Measurements from ENCODE around the gene RASA3. TPM values are rescaled to one million over a fixed set of nuclear protein-coding genes. Genes with fewer than 3 reads are reported as not detected.

Gene RASA3
- total and polyA plus RNA-seq, 9 of the 15 experiments (the other 6 are each of a cell fraction or from before 2014, with no cell fraction given): 0.72 to 25.3 (median 14.4) TPM

DNA sequence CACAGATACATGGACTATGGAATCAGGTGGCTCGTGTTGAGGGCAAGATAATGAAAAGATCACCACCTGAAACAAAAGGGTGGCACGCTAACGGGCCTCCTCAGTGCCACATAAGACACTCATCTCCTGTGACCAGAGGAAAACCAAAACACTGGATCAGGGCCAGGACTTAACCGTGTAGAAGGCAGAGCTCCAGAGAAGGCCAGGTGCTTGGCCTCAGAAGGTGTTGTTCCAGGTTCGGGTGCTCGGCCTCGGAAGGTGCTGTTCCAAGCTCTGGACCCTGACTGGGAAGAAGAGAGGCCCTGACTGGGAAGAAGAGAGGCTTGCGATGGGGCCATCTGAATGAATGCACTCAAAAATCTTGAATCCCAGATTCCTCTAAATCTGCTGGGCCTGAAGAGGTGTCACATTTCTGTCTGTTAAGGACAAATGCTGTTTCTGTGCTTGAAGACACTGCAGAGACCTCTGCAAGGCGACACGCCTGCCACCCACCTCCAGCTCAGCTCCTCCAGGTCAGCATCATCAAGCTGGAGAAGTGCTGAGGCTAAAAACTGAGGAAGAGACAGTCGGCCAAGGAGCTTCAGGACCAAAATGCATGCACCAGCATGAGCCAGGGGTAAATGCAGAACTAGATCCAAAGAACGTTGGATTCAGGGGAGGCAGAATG is 2.7 kb upstream of the RASA3 start:
- no peaks in the 10 kb centered on the region for H4K20me1 ChIP-seq (replicated peaks; ENCODE audit: control insufficient read depth, insufficient read depth, low read length)
- no peak overlapping the region for H3K4me3 ChIP-seq
- ChIA-PET CTCF (ENCODE audit: low intra/inter-chr PET ratio) (no interaction called here), POLR2A (interaction anchor here (0.6 kb wide), 1 partner anchor 10 kb away, joined by 3 read pairs; no protein-coding TSS in a partner anchor)
- H3K4me1 ChIP-seq (replicated peaks in 1 of 2; ENCODE audit: control insufficient read depth in 2 of 2, insufficient read depth in 2 of 2, low read length in 2 of 2): peaks cover 6 to 42% of the 10 kb centered on the region in 2 experiments; a peak in 4 of 5 replicates
- no peaks in the 10 kb centered on the region for H3K9me1 ChIP-seq (ENCODE audit: control insufficient read depth, insufficient read depth, low read length)
- H3K4me2 ChIP-seq (ENCODE audit: insufficient read depth, low read length): no peak overlapping the region
- FAIRE-seq (no peak), DNase-seq (ENCODE audit: extremely low read depth in 1 of 4, low spot score in 3 of 4) (no peak), ATAC-seq (no peak)
- WGBS (ENCODE audit: insufficient coverage, low coverage, missing lambda C conversion rate): 51% methylated on average over 8 of the region's 12 CpGs
- intact Hi-C loops (cut with micrococcal nuclease) (no loop called here), in situ Hi-C loops (cut with MboI) (no loop called here)
- BruUV-seq (replicated peaks): no TSS peak
- H3K9me3 ChIP-seq (replicated peaks; ENCODE audit: control insufficient read depth, insufficient read depth, low read depth, low read length): no peaks in the 10 kb centered on the region
- H3K27ac ChIP-seq (ENCODE audit: extremely low read depth, low read depth, low read length): no peak overlapping the region
- H2AFZ ChIP-seq (ENCODE audit: low read depth, low read length): no peak overlapping the region
- no peak overlapping the region for H3K9ac ChIP-seq (ENCODE audit: insufficient read depth in 1 of 2, low read depth in 2 of 2, low read length in 2 of 2)
- no peaks in the 10 kb centered on the region for H3K27me3 ChIP-seq (ENCODE audit: control insufficient read depth in 2 of 2, insufficient read depth in 2 of 2, low read length in 2 of 2)
- H3K79me2 ChIP-seq (ENCODE audit: control insufficient read depth, insufficient read depth, low read length): peaks cover 21% of the 10 kb centered on the region
- H3K36me3 ChIP-seq (ENCODE audit: control insufficient read depth, insufficient read depth, low read length): no peaks in the 10 kb centered on the region
- no peak for TF ChIP-seq SMAD4 (CRISPR knock-in tag; conservative IDR thresholded peaks at IDR 0.05)
- TF ChIP-seq HDAC6 (IDR thresholded peaks at IDR 0.05; ENCODE audit: low read depth, low read length): no peak
- no peak for TF ChIP-seq FOS (IDR thresholded peaks at IDR 0.05; ENCODE audit: extremely low read depth, insufficient read length)
- TF ChIP-seq, protein P1, sequence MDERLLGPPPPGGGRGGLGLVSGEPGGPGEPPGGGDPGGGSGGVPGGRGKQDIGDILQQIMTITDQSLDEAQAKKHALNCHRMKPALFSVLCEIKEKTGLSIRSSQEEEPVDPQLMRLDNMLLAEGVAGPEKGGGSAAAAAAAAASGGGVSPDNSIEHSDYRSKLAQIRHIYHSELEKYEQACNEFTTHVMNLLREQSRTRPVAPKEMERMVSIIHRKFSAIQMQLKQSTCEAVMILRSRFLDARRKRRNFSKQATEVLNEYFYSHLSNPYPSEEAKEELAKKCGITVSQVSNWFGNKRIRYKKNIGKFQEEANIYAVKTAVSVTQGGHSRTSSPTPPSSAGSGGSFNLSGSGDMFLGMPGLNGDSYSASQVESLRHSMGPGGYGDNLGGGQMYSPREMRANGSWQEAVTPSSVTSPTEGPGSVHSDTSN (CRISPR knock-in tag; IDR thresholded peaks at IDR 0.05; ENCODE audit: low read depth): no peak
- TF ChIP-seq, protein P1 (tag; conservative IDR thresholded peaks at IDR 0.05; ENCODE audit: low read depth): no peak
- no peak for TF ChIP-seq POLR2A (conservative IDR thresholded peaks at IDR 0.05)
- TF ChIP-seq, protein P2, sequence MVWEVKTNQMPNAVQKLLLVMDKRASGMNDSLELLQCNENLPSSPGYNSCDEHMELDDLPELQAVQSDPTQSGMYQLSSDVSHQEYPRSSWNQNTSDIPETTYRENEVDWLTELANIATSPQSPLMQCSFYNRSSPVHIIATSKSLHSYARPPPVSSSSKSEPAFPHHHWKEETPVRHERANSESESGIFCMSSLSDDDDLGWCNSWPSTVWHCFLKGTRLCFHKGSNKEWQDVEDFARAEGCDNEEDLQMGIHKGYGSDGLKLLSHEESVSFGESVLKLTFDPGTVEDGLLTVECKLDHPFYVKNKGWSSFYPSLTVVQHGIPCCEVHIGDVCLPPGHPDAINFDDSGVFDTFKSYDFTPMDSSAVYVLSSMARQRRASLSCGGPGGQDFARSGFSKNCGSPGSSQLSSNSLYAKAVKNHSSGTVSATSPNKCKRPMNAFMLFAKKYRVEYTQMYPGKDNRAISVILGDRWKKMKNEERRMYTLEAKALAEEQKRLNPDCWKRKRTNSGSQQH (CRISPR knock-in tag; IDR thresholded peaks at IDR 0.05): no peak
- no peak for TF ChIP-seq HMG20A (CRISPR knock-in tag; conservative IDR thresholded peaks at IDR 0.05)
- TF ChIP-seq CBFB (CRISPR knock-in tag; IDR thresholded peaks at IDR 0.05): no peak
- TF ChIP-seq ZNF699 (CRISPR knock-in tag; IDR thresholded peaks at IDR 0.05; ENCODE audit: insufficient replicate concordance): no peak
- TF ChIP-seq, protein P3, sequence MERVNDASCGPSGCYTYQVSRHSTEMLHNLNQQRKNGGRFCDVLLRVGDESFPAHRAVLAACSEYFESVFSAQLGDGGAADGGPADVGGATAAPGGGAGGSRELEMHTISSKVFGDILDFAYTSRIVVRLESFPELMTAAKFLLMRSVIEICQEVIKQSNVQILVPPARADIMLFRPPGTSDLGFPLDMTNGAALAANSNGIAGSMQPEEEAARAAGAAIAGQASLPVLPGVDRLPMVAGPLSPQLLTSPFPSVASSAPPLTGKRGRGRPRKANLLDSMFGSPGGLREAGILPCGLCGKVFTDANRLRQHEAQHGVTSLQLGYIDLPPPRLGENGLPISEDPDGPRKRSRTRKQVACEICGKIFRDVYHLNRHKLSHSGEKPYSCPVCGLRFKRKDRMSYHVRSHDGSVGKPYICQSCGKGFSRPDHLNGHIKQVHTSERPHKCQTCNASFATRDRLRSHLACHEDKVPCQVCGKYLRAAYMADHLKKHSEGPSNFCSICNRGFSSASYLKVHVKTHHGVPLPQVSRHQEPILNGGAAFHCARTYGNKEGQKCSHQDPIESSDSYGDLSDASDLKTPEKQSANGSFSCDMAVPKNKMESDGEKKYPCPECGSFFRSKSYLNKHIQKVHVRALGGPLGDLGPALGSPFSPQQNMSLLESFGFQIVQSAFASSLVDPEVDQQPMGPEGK (CRISPR knock-in tag; IDR thresholded peaks at IDR 0.05; ENCODE audit: borderline replicate concordance): no peak
- no peak for TF ChIP-seq ZNF778 (CRISPR knock-in tag; IDR thresholded peaks at IDR 0.05)
- no peak for TF ChIP-seq MAFG (tag; conservative IDR thresholded peaks at IDR 0.05)
- TF ChIP-seq HNRNPK (IDR thresholded peaks at IDR 0.05; ENCODE audit: low read depth, low read length, poor library complexity, severe bottlenecking): no peak
- TF ChIP-seq, protein P4, sequence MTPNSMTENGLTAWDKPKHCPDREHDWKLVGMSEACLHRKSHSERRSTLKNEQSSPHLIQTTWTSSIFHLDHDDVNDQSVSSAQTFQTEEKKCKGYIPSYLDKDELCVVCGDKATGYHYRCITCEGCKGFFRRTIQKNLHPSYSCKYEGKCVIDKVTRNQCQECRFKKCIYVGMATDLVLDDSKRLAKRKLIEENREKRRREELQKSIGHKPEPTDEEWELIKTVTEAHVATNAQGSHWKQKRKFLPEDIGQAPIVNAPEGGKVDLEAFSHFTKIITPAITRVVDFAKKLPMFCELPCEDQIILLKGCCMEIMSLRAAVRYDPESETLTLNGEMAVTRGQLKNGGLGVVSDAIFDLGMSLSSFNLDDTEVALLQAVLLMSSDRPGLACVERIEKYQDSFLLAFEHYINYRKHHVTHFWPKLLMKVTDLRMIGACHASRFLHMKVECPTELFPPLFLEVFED (CRISPR knock-in tag; conservative IDR thresholded peaks at IDR 0.05): no peak
- no peak for TF ChIP-seq CBX1 (IDR thresholded peaks at IDR 0.05; ENCODE audit: low read depth)

Data from K562 (cell line).